ENCODE data around the gene KCNQ2.

- TF ChIP-seq POLR2AphosphoS5 (IDR thresholded peaks at IDR 0.05; ENCODE audit: borderline replicate concordance, low read depth, low read length) (no peak), EZH2 (IDR thresholded peaks at IDR 0.05) (no peak), FOXP2 (optimal IDR thresholded peaks at IDR 0.05; ENCODE audit: control extremely low read depth, extremely low read length, insufficient read depth) (no peak)
Observed at GRCh38 chr20:63442100-63442493, 30.4 kb downstream of the KCNQ2 start.
